GM12874 (cell line): ENCODE results near the gene TENT5C.

Source experiments
- CTCF ChIP-seq: IDR thresholded peaks from 2 replicates; pipeline ENCODE4 v1.5.1; 2011; ENCODE audit warnings: low read depth, mild to moderate bottlenecking, control low read depth, low read length, moderate library complexity; ENCODE audit not compliant: insufficient read depth

The TENT5C gene

GRCh38 chr1:117638141-117638540 lies 32.3 kb downstream of the TENT5C start:
- no peak for TF ChIP-seq CTCF

- TF ChIP-seq CTCF = no peak
These were observed 32.9 kb downstream of the TENT5C start for GRCh38 chr1:117638759-117639158.

- TF ChIP-seq CTCF = no peak
These were observed 33.9 kb downstream of the TENT5C start for GRCh38 chr1:117639741-117640140.

- no peak for TF ChIP-seq CTCF
These were observed 35.7 kb downstream of the TENT5C start for GRCh38 chr1:117641536-117641935.

GRCh38 chr1:117642963-117643362 lies 37.1 kb downstream of the TENT5C start:
- no peak for TF ChIP-seq CTCF

GRCh38 chr1:117643601-117644000 lies 37.8 kb downstream of the TENT5C start:
- TF ChIP-seq CTCF = no peak

GRCh38 chr1:117644696-117645311 lies 39.0 kb downstream of the TENT5C start:
- TF ChIP-seq CTCF = no peak
